ENCODE data around the gene MEF2A. TPM values are rescaled to one million over a fixed set of nuclear protein-coding genes. Genes with fewer than 3 reads are reported as not detected.

Gene MEF2A
- total RNA-seq, 1 experiment from 2014 or later, result 30.7 TPM

- Mint-ChIP-seq H3K36me3 (peaks cover 34% of the 10 kb centered on the region), H3K9me3 (no peaks in the 10 kb centered on the region), H3K27ac (no peak overlapping the region), H3K4me1 (no peaks in the 10 kb centered on the region), H3K27me3 (ENCODE audit: low read depth) (no peaks in the 10 kb centered on the region), H3K4me3 (no peak overlapping the region)
- POLR2A ChIA-PET, result no interaction called here
- DNase-seq (ENCODE audit: low spot score) (no peak), ATAC-seq (no peak)
- CTCF ChIA-PET, result no interaction called here
- TF ChIP-seq PRDM15 (CRISPR knock-in tag; IDR thresholded peaks at IDR 0.05), result no peak
- no peak for TF ChIP-seq SP1 (CRISPR knock-in tag; conservative IDR thresholded peaks at IDR 0.05)
- TF ChIP-seq IRF1 (CRISPR knock-in tag; IDR thresholded peaks at IDR 0.05), result no peak
- no peak for TF ChIP-seq ERG (CRISPR knock-in tag; IDR thresholded peaks at IDR 0.05)
Observed at GRCh38 chr15:99673111-99673510, 107.3 kb downstream of the MEF2A start.

GRCh38 chr15:99674279-99674678 lies 108.5 kb downstream of the MEF2A start:
- ChIA-PET CTCF (no interaction called here), POLR2A (no interaction called here)
- no peak overlapping the region for H3K4me3 Mint-ChIP-seq
- H3K9me3 Mint-ChIP-seq, result no peaks in the 10 kb centered on the region
- H3K27me3 Mint-ChIP-seq (ENCODE audit: low read depth), result no peaks in the 10 kb centered on the region
- ATAC-seq (no peak), DNase-seq (ENCODE audit: low spot score) (no peak)
- H3K4me1 Mint-ChIP-seq, result no peaks in the 10 kb centered on the region
- 0 out of 2 replicates have a peak overlapping the region, but pooled peaks have one; percentile 21 for H3K27ac Mint-ChIP-seq
- H3K36me3 Mint-ChIP-seq, result peaks cover 46% of the 10 kb centered on the region
- TF ChIP-seq ZNF281 (CRISPR knock-in tag; IDR thresholded peaks at IDR 0.05) (no peak), FOXP4 (CRISPR knock-in tag; IDR thresholded peaks at IDR 0.05) (no peak), ZMAT4 (CRISPR knock-in tag; IDR thresholded peaks at IDR 0.05) (no peak), NFE2L1 (CRISPR knock-in tag; IDR thresholded peaks at IDR 0.05) (no peak), SMAD3 (CRISPR knock-in tag; IDR thresholded peaks at IDR 0.05; ENCODE audit: borderline replicate concordance) (no peak), SMAD4 (CRISPR knock-in tag; IDR thresholded peaks at IDR 0.05) (no peak), ERG (CRISPR knock-in tag; IDR thresholded peaks at IDR 0.05) (no peak), ZNF263 (CRISPR knock-in tag; IDR thresholded peaks at IDR 0.05; ENCODE audit: low read depth) (no peak), ZNF671 (CRISPR knock-in tag; IDR thresholded peaks at IDR 0.05) (no peak), USF1 (CRISPR knock-in tag; IDR thresholded peaks at IDR 0.05) (no peak), PREB (CRISPR knock-in tag; IDR thresholded peaks at IDR 0.05; ENCODE audit: borderline replicate concordance) (no peak), STAT6 (CRISPR knock-in tag; conservative IDR thresholded peaks at IDR 0.05; ENCODE audit: low read depth) (no peak), JAZF1 (CRISPR knock-in tag; IDR thresholded peaks at IDR 0.05) (no peak), NR2C2 (CRISPR knock-in tag; IDR thresholded peaks at IDR 0.05) (no peak)
